ENCODE results near the gene C1QL2.

GRCh38 chr2:119123389-119123788 lies 35.2 kb downstream of the C1QL2 start:
- TF ChIP-seq, protein P1, sequence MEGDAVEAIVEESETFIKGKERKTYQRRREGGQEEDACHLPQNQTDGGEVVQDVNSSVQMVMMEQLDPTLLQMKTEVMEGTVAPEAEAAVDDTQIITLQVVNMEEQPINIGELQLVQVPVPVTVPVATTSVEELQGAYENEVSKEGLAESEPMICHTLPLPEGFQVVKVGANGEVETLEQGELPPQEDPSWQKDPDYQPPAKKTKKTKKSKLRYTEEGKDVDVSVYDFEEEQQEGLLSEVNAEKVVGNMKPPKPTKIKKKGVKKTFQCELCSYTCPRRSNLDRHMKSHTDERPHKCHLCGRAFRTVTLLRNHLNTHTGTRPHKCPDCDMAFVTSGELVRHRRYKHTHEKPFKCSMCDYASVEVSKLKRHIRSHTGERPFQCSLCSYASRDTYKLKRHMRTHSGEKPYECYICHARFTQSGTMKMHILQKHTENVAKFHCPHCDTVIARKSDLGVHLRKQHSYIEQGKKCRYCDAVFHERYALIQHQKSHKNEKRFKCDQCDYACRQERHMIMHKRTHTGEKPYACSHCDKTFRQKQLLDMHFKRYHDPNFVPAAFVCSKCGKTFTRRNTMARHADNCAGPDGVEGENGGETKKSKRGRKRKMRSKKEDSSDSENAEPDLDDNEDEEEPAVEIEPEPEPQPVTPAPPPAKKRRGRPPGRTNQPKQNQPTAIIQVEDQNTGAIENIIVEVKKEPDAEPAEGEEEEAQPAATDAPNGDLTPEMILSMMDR (IDR thresholded peaks at IDR 0.05; ENCODE audit: poor library complexity, severe bottlenecking), result no peak
- no peak for TF ChIP-seq SMC3 (conservative IDR thresholded peaks at IDR 0.05; ENCODE audit: poor library complexity)
- no peak for TF ChIP-seq REST (IDR thresholded peaks at IDR 0.05; ENCODE audit: borderline replicate concordance)
- no peak for TF ChIP-seq EP300 (conservative IDR thresholded peaks at IDR 0.05; ENCODE audit: poor library complexity, severe bottlenecking)
